Measurements from ENCODE around the gene CNKSR1. TPM values are rescaled to one million over a fixed set of nuclear protein-coding genes. Genes with fewer than 3 reads are reported as not detected.

Gene CNKSR1
- total and polyA plus RNA-seq, 2 donors (not counting 1 experiment from before 2014, with no cell fraction given) = 3.7 to 5.8 TPM

DNA sequence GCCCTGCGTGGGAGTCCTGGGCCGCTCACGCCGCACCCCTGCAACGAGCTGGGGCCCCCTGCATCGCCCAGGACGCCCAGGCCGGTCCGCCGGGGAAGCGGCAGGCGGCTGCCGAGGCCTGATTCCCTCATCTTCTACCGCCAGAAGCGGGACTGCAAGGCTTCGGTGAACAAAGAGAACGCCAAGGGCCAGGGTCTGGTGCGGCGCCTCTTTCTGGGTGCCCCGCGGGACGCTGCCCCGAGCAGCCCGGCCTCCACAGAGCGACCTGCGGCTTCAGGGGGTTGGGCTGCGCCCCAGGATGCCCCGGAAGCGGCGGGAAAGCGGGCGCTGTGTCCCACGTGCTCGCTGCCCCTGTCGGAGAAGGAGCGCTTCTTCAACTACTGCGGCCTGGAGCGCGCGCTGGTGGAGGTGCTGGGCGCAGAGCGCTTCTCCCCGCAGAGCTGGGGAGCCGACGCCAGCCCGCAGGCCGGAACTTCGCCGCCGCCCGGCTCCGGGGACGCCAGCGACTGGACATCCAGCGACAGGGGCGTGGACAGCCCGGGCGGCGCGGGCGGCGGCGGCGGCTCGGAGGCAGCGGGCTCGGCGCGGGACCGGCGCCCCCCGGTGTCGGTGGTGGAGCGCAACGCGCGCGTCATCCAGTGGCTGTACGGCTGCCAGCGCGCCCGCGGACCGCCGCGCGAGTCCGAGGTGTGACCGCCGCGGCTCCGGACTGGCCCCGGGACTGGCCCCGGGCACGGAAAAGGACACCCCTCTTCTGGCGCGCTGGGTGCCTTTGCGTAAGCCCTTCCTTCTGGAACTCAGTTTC, 15.7 kb upstream of the CNKSR1 start:
- peaks cover 13% of the 10 kb centered on the region for H3K4me1 Mint-ChIP-seq
- ChIA-PET POLR2A (no interaction called here), CTCF (interaction anchor here (0.9 to 2.1 kb wide), 5 partner anchors 8 to 57 kb away, joined by 3 to 8 read pairs (median 5); partner anchors contain the start of gene ZNF593)
- no peaks in the 10 kb centered on the region for H3K9me3 Mint-ChIP-seq (ENCODE audit: insufficient read depth)
- no peaks in the 10 kb centered on the region for H4K20me1 ChIP-seq (ENCODE audit: control insufficient read depth, insufficient read depth, low read length, poor library complexity, severe bottlenecking)
- H3K27ac Mint-ChIP-seq = no peak overlapping the region
- DNase-seq (peak; percentile 69), ATAC-seq (ENCODE audit: low read depth) (peak; percentile 45)
- H3K27me3 Mint-ChIP-seq = peaks cover 27% of the 10 kb centered on the region
- peaks cover 0 to 3% (median 0%) of the 10 kb centered on the region in 3 donors for H3K9me3 ChIP-seq (ENCODE audit: control extremely low read depth in 1 of 3, control insufficient read depth in 2 of 3, insufficient read depth in 1 of 3, low read length in 2 of 3)
- peaks cover 0 to 64% (median 23%) of the 10 kb centered on the region in 4 experiments for H3K27me3 ChIP-seq (replicated peaks in 1 of 4; ENCODE audit: control extremely low read depth in 1 of 4, control insufficient read depth in 3 of 4, insufficient read depth in 4 of 4, low read length in 3 of 4)
- intact Hi-C loops (cut with micrococcal nuclease) = loop anchor here (5.0 kb wide), 1 partner anchor 124 kb away; no protein-coding TSS in a partner anchor
- H3K36me3 ChIP-seq (replicated peaks in 1 of 2; ENCODE audit: control extremely low read depth in 1 of 2, control insufficient read depth in 1 of 2, extremely low read depth in 1 of 2, insufficient read depth in 2 of 2, low read length in 1 of 2) = no peaks in the 10 kb centered on the region
- peak overlapping the region; percentile 49 for H3K9ac ChIP-seq (ENCODE audit: low read length)
- 5% methylated on average over 98 of the region's 98 CpGs for WGBS (ENCODE audit: insufficient coverage)
- peak overlapping the region; percentile 75 for H3K4me3 Mint-ChIP-seq
- no peak overlapping the region for H3K27ac ChIP-seq (ENCODE audit: low read length in 2 of 2)
- no peaks in the 10 kb centered on the region for H3K79me2 ChIP-seq (ENCODE audit: control insufficient read depth, insufficient read depth, low read length)
- H3K4me2 ChIP-seq (replicated peaks; ENCODE audit: low read depth, low read length, poor library complexity, severe bottlenecking) = peak overlapping the region; percentile 83
- H2AFZ ChIP-seq (ENCODE audit: insufficient read depth, low read depth, low read length, poor library complexity, severe bottlenecking) = peak overlapping the region; percentile 75
- no peak for TF ChIP-seq EZH2 (IDR thresholded peaks at IDR 0.05; ENCODE audit: borderline replicate concordance, insufficient read depth, low read depth, low read length, poor library complexity, severe bottlenecking)
- TF ChIP-seq, protein P1, sequence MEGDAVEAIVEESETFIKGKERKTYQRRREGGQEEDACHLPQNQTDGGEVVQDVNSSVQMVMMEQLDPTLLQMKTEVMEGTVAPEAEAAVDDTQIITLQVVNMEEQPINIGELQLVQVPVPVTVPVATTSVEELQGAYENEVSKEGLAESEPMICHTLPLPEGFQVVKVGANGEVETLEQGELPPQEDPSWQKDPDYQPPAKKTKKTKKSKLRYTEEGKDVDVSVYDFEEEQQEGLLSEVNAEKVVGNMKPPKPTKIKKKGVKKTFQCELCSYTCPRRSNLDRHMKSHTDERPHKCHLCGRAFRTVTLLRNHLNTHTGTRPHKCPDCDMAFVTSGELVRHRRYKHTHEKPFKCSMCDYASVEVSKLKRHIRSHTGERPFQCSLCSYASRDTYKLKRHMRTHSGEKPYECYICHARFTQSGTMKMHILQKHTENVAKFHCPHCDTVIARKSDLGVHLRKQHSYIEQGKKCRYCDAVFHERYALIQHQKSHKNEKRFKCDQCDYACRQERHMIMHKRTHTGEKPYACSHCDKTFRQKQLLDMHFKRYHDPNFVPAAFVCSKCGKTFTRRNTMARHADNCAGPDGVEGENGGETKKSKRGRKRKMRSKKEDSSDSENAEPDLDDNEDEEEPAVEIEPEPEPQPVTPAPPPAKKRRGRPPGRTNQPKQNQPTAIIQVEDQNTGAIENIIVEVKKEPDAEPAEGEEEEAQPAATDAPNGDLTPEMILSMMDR (IDR thresholded peaks at IDR 0.05) = no peak
- H3K4me3 ChIP-seq (ENCODE audit: control extremely low read depth in 1 of 5, extremely low read depth in 1 of 5, insufficient read depth in 1 of 5, low read depth in 2 of 5, low read length in 4 of 5) = peak overlapping the region in 3 of 5 experiments; percentile 33 to 47 (median 39)
- H3K4me1 ChIP-seq (ENCODE audit: control insufficient read depth in 2 of 2, insufficient read depth in 2 of 2, low read length in 2 of 2) = peaks cover 25% of the 10 kb centered on the region in 2 donors

Data from B cell (primary cell).